PC-9 (cell line): ENCODE measurements around the gene ZNF860.

Experiments
- CTCF ChIP-seq: fragments of 200-600 bp; sonication (generic); conservative IDR thresholded peaks from 2 replicates; pipeline ENCODE4 v1.6.1; 2017; ENCODE audit warnings: mixed run types, antibody characterized with exemption, mild to moderate bottlenecking, moderate library complexity
- EZH2 ChIP-seq: fragments of 200-600 bp; sonication (generic); IDR thresholded peaks from 2 replicates; pipeline ENCODE4 v1.8.0; 2017; ENCODE audit warnings: antibody characterized with exemption, low read depth

DNA sequence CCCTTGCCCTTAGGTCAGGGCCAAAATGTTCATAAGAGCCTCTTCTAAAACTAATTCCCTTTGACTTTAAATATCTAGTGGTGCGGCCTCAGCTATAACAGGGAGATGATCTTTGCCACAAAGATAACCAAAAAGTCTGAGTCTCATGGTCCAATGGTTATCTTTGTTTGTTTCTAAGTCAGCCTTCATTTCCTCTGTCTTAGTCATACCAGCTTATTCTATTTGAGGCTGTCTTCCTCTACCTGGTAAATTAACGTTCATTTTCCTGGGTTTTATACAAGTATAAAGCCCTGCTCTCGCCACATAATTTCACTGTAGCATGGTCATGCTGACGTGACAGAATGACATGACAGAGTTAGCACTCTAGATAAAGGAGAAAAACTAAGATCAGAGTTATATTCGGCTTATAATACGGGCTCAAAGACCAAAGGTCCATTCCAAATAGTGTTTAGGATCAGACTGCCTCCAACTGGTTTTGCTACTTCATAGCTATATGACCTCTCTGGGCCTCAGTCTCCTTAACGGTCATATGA lies 18.4 kb downstream of the ZNF860 start:
- TF ChIP-seq CTCF (no peak), EZH2 (no peak)
